HG03558 (cell line): ENCODE results near the gene ADGRG1.

ENCODE experiments used
- ATAC-seq: cut with Tn5 transposase; IDR thresholded peaks from one replicate; pipeline ENCODE4 v1.9.1; 2021; ENCODE audit warnings: moderate number of reproducible peaks; ENCODE audit not compliant: unreplicated experiment; ENCODE audit errors: extremely low read depth

Gene ADGRG1

GRCh38 chr16:57633383-57634064 is 5.1 kb downstream of the ADGRG1 start:
- no peak for ATAC-seq

GRCh38 chr16:57634171-57634570 is 5.7 kb downstream of the ADGRG1 start:
- ATAC-seq = no peak

GRCh38 chr16:57635266-57636097 is 7.1 kb downstream of the ADGRG1 start:
- ATAC-seq = no peak

GRCh38 chr16:57636184-57636583 is 7.8 kb downstream of the ADGRG1 start:
- no peak for ATAC-seq

GRCh38 chr16:57637020-57637419 is 8.6 kb downstream of the ADGRG1 start:
- ATAC-seq = no peak

- no peak for ATAC-seq
Measured at GRCh38 chr16:57637424-57637823, 9.0 kb downstream of the ADGRG1 start.

- ATAC-seq = no peak
Measured at GRCh38 chr16:57637965-57638364, 9.5 kb downstream of the ADGRG1 start.

GRCh38 chr16:57638381-57638780 is 10.0 kb downstream of the ADGRG1 start:
- no peak for ATAC-seq

GRCh38 chr16:57639172-57639887 is 10.9 kb downstream of the ADGRG1 start:
- no peak for ATAC-seq

GRCh38 chr16:57640185-57640584 is 11.8 kb downstream of the ADGRG1 start:
- no peak for ATAC-seq

- ATAC-seq = no peak
Measured at GRCh38 chr16:57640612-57641011, 12.2 kb downstream of the ADGRG1 start.

GRCh38 chr16:57642160-57643135 is 14.0 kb downstream of the ADGRG1 start:
- no peak for ATAC-seq

GRCh38 chr16:57643147-57643874 is 14.9 kb downstream of the ADGRG1 start:
- ATAC-seq = no peak

- ATAC-seq = no peak
Measured at GRCh38 chr16:57643910-57644309, 15.5 kb downstream of the ADGRG1 start.

GRCh38 chr16:57644383-57645014 is 16.1 kb downstream of the ADGRG1 start:
- no peak for ATAC-seq

- no peak for ATAC-seq
Measured at GRCh38 chr16:57645169-57645568, 16.7 kb downstream of the ADGRG1 start.

- no peak for ATAC-seq
Measured at GRCh38 chr16:57645691-57646387, 17.4 kb downstream of the ADGRG1 start.

- ATAC-seq = no peak
Measured at GRCh38 chr16:57646388-57647039, 18.1 kb downstream of the ADGRG1 start.
